GM12872 (cell line): Measurements from ENCODE around the gene CANX.

ENCODE experiments used
- CTCF ChIP-seq: IDR thresholded peaks from 3 replicates; pipeline ENCODE4 v1.5.1; 2011; ENCODE audit warnings: low read depth, mild to moderate bottlenecking, low read length, moderate library complexity; ENCODE audit not compliant: insufficient read depth

The CANX gene

DNA sequence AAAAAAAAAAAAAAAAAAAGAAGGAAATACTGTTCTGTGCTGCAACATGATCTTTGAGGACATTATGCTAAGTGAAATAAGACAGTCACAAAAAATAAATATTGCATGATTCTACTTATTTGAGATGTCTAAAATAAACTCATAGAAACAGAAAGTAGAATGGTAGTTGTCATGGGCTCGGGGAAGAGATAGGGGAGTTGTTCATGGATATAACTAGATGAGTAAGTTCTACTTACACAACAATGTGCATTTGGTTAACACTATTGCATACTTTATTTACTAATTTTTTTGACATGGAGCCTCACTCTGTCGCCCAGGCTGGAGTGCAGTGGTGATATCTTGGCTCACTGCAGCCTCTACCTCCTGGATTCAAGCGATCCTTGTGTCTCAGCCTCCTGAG lies 49.0 kb downstream of the CANX start:
- TF ChIP-seq CTCF = no peak

GRCh38 chr5:179749857-179750508 lies 51.2 kb downstream of the CANX start:
- no peak for TF ChIP-seq CTCF

GRCh38 chr5:179753971-179754370 lies 55.2 kb downstream of the CANX start:
- TF ChIP-seq CTCF = no peak

DNA sequence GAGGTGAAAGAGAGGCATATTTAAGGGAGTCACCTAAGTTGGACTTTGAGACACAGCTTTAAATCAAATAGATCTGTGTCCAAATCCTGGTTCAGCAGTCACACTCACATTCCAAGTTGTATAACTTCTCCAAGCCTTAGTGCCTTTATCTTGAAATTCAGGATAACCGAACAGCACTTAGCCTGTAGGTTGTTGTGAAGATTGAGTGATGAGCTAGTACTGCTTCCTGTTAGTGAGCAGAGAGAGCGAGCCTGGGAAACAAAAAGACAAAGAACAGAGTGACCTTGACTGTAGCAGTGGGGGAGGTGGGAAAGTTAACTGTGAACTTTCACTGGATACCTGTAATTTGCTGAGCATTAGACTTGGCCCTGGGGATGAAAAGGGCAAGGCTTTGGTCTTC lies 56.3 kb downstream of the CANX start:
- no peak for TF ChIP-seq CTCF

- TF ChIP-seq CTCF = no peak
Observed at GRCh38 chr5:179758955-179759354, 60.2 kb downstream of the CANX start.

DNA sequence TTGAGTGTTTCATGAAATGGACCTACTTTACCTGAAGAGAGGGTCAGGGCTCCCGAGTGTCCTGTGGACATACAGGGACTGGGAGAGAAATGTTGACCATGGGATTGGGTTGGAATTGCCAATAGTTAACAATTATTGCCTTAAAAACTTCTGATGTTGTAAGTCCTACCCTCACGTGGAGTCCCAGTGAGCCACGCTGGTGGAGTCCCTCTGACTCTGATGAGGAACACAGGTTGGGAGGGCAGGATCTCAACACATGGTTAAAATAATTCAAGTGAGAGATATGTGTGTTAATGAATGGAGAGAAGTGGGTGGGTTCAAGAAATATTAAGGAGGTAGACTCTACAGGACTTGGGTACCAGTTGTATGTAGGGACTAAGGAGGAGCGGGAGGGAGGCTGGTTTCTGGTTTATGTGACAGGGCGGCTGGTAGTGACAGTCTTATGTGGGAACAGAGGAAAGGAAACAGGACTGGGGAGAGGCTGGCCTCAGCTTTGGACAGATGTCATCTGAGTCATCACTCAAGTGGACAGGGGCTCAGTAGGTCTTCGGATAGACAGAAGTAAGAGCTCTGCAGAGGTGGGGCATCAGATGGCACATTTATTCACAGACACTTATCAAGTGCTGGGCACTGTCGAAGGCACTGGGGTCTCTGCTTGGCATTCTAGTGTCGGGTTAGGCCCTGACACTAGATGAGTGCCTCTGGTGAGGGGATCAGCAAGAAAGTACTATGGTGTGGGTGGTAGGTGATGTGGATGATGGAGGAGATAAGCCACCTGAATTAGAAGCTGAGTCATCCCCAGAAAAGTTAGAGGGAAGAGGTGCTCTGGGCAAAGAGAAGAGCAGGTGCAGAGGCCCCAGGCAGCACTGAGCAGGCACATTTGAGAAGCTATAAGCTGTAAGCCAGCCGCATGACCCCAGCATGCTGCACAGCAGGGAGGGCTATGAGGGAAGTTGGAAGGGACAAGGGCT lies 61.1 kb downstream of the CANX start:
- TF ChIP-seq CTCF = no peak

DNA sequence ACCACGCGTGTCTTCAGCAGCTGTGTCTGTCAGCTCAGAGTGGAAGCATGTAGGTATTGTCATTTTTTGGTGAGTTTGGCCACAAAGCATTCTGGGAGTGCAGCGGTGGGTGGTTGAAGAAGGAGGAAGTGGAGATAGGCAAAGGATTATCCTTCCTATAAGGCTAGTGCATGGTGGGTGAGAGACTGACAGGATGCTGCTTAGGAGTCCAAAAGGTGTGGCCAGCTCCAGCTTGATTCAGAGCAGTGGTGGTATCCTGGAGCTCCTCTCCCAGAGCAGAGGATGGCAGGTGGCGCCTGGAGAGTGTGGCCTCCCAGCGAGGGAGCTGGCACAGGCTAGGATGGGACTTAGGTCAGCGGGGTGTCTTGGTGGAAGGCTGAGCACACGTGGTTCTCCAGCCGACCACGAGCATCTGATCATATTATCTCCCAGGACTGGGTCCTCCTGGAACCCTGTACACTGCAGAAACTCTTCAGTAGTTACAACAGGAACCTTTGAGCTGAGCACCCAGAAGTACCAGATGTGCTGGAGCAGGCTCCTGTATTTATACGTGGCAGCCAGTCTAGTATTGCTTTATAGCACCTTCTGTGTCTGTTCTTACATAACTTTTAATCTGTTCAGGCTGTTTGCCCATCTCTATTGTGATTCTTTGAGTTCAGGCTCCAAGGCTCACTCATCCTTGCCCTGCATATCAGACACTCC lies 63.5 kb downstream of the CANX start:
- no peak for TF ChIP-seq CTCF
